Duodenal mucosa (tissue), 2 donors: Measurements from ENCODE around the gene DSG2.
"Not testable (repeated sequence)": the region's sequence is repeated elsewhere in the genome, so short reads cannot be mapped to it uniquely, and the experiment has no call there.

Experiments used
- H3K27ac ChIP-seq: one replicate; pipeline ENCODE4 v1.7.0; 2013; ENCODE audit warnings: low read depth, low read length
- H3K27me3 ChIP-seq, 2 donors: one replicate each; pipeline ENCODE4 v1.7.0; 2013; ENCODE audit warnings: low read length in 2 of 2, control low read depth in 1 of 2; ENCODE audit not compliant: insufficient read depth in 2 of 2, control insufficient read depth in 1 of 2
- H3K36me3 ChIP-seq, 2 donors: one replicate each; pipeline ENCODE4 v1.7.0; 2013; ENCODE audit warnings: low read length in 2 of 2, control low read depth in 1 of 2; ENCODE audit not compliant: insufficient read depth in 2 of 2, control insufficient read depth in 1 of 2
- H3K4me1 ChIP-seq, 2 donors: one replicate each; pipeline ENCODE4 v1.7.0; 2013; ENCODE audit warnings: low read length in 2 of 2, control low read depth in 1 of 2; ENCODE audit not compliant: insufficient read depth in 2 of 2, control insufficient read depth in 1 of 2
- H3K4me3 ChIP-seq, 2 donors: one replicate each; pipeline ENCODE4 v1.7.0; 2013; ENCODE audit warnings: low read length in 2 of 2, low read depth in 1 of 2
- H3K9ac ChIP-seq, 2 donors: one replicate each; pipeline ENCODE4 v1.7.0; 2013; ENCODE audit warnings: low read length in 2 of 2, low read depth in 1 of 2
- H3K9me3 ChIP-seq, 2 donors: one replicate each; pipeline ENCODE4 v1.7.0; 2013; ENCODE audit warnings: low read length in 2 of 2, control low read depth in 1 of 2; ENCODE audit not compliant: control insufficient read depth in 1 of 2

DSG2 gene

DNA sequence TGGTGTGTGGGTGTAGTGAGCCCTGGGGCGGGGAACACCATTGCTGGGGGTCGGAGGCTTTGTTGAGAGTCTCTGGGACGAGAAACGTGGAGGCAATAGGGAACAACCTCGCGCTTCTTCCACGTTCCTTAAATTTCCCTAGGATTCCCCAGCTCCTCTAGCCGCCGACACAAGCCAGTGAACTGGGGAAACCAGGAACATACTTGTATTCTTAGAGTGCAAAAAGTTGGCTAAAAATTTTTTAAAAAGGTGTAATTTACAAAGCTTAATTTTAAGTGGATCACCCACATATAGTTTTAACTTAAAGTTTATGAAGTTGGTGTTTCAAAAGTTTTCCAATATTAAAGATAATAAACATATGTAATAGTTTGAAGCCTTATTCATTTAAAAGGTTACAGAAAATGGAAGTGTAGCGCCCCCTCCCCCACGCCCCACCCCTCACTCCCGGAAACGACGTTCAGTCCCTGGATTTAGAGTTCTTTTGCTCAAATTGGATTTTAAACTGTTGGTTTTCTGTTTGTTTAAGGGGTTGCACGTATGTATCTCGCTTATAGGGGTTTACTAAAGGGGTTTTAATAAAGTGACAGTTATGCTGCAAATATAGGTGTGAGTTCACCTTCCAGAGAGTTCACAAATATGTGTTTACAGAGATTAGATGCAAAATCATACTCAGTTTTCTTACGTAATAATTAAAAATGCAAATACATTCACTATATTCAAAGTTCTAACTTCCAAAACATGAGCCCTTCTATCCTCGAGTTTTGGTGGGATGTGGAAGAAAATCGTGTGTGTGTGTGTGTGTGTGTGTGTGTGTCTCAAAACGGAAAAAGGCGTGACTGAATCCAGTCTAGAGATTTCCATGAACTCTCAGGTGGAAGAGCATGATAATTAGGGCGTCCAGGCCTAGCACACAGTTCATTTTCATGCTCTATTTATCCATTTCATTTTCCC lies 872 bp downstream of the DSG2 start:
- Histone ChIP-seq H3K36me3 (no peaks in the 10 kb centered on the region), H3K4me3 (peak overlapping the region; percentile 73 to 88), H3K27me3 (peaks cover 3 to 8% of the 10 kb centered on the region in 2 donors), H3K9me3 (no peaks in the 10 kb centered on the region), H3K4me1 (peaks cover 12 to 17% of the 10 kb centered on the region in 2 donors), H3K27ac (peak overlapping the region; percentile 92), H3K9ac (peak overlapping the region; percentile 85 to 97)

DNA sequence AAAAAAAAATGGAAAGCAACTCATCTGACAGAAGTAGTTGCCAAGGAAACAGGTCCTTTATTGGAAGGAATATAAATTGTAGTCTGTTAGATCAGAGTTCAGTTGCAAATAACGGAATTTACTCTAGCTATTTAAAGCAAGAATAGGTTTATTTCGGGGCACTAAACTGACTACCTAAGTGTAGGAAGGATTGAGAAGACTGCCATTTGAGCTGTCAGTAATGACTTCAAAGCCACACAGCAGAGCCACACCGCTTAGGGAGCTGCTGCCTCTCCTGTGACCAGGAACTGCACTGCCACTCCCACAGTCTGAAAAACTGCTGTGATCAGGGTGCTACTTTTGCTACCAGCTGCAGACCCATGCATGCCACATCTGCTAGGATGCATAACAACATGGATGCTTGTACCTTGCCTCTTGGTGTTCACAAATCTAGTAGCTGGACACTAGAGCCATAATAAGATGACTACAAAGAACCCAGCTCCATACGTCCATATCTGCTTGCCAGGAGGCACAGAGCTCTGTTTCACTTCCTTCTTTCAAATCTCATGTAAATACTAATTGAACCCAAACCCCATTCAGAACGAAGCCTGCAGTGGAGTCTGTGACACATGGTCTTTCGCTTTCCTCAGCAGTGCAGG lies 2.2 kb downstream of the DSG2 start:
- H3K4me3 ChIP-seq: peak overlapping the region; percentile 38 to 88

DNA sequence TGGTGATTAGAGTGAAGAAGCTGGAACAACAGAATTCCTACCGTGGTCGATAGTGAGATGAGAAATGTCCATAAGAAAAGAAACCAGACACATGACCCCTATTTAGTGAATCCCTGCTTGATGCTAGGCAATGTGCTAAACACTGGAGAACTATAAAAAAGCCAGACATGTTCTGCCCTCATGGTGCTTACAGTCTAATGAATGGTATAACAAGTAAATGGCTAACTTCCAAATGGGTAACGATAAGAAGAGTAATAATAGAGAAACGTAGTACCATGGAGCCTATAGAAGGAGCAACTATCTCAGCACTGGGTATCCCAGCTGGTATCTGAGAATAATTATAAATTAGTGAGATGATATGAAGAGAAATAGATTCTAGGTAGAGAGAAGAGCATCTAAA lies 5.0 kb downstream of the DSG2 start:
- no peak overlapping the region for H3K27ac ChIP-seq
- H3K36me3 ChIP-seq: no peaks in the 10 kb centered on the region
- H3K9me3 ChIP-seq: no peaks in the 10 kb centered on the region
- no peak overlapping the region for H3K9ac ChIP-seq
- H3K4me3 ChIP-seq: no peak overlapping the region
- peaks cover 21 to 32% of the 10 kb centered on the region in 2 donors for H3K4me1 ChIP-seq
- H3K27me3 ChIP-seq: peaks cover 3 to 8% of the 10 kb centered on the region in 2 donors

More for the DNA sequence above, 2.2 kb downstream of the DSG2 start:
- Histone ChIP-seq H3K9ac (peak overlapping the region in 1 of 2 donors; percentile 12), H3K27me3 (peaks cover 3 to 8% of the 10 kb centered on the region in 2 donors), H3K27ac (no peak overlapping the region), H3K4me1 (peaks cover 19 to 30% of the 10 kb centered on the region in 2 donors), H3K36me3 (no peaks in the 10 kb centered on the region), H3K9me3 (no peaks in the 10 kb centered on the region)

DNA sequence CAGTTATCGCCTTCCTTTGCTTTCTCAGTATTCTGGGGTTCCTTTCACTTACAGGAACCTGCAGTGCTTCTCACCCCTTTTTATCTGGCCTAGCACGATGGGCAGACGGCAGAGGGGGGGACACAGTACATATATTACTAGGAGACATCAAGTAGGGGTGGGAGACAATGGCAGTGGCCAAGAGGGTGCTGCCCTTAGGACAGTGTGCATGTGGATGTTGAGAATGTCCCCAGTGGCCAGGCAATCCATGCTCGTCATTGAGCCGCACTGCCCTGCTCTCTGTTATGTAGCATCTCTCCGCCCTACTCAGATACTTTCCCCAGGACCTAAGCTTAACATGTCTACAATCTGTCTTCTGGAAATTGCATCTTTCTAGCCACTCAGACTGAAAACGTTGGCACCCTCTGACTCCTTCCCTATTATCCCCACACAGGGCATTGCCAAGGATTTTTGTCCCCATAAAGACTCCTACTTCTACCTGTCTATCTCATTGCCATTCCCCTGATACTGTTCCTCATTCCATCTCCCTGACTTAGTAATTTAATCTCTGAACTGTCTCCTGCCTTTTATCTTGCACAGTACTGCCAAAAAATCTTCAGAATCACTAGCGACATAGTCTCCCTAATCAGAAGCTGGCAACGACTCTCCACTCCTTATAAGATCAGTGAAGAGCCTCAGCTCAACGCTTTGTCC lies 6.6 kb downstream of the DSG2 start:
- no peak overlapping the region for H3K4me3 ChIP-seq
- no peaks in the 10 kb centered on the region for H3K36me3 ChIP-seq
- H3K9ac ChIP-seq: no peak overlapping the region
- H3K27ac ChIP-seq: no peak overlapping the region
- peaks cover 0 to 3% of the 10 kb centered on the region in 2 donors for H3K27me3 ChIP-seq
- peaks cover 20 to 31% of the 10 kb centered on the region in 2 donors for H3K4me1 ChIP-seq
- no peaks in the 10 kb centered on the region for H3K9me3 ChIP-seq

DNA sequence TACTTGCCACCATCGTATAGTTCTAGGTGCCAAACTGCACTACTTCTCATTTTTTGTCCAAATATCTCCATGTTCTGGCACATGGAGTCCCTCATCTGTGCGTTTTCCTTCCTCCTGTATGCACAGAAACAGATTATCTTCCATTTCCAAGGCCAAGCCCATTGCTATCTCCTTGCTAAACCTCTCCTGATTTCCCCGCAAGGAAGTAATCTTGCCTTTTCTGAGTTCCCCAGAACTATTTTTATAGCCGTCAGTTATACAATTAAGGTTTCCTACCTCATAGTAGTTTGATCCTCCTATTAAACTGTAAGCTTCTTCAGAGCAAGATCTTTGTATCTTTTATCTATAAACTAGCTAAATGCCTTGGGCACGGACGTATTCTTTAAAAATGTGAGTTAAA lies 7.2 kb downstream of the DSG2 start:
- peaks cover 14 to 30% of the 10 kb centered on the region in 2 donors for H3K4me1 ChIP-seq
- no peak overlapping the region for H3K27ac ChIP-seq
- H3K4me3 ChIP-seq: no peak overlapping the region
- H3K36me3 ChIP-seq: no peaks in the 10 kb centered on the region
- no peaks in the 10 kb centered on the region for H3K9me3 ChIP-seq
- peaks cover 0 to 2% of the 10 kb centered on the region in 2 donors for H3K27me3 ChIP-seq
- H3K9ac ChIP-seq: no peak overlapping the region

DNA sequence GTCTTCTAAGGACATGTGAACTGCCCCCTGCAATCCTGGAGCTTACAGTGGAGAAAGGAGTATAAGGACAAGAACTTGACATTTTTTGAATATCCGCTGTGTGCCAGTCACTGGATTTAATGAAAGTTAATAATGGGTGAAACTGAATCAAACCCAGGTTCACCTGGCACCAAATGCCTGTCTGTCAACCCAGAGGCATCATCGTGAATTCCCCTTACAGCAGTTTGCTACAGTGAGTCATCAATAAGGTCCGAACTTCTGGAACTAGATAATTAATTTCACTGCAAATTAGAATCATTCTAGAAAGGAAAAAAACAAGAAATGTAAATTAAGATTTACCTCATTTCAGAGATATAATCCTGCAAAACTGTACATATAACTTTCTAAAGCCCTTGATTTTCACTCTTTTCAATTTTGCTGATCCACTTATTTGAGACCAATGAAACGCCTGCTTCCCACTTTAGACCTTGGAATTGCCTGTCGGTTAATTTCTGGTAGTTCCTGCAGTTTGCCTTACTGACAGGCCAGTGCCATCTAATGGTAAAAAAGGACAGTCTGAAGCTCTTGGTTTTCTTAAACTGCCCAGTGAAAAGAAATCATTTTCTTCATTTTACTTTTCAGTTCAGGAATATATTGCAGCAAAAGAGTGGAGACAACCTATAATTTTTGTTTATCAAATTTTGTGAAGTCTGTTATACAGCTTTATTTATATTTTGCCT lies 8.2 kb downstream of the DSG2 start:
- no peaks in the 10 kb centered on the region for H3K9me3 ChIP-seq
- H3K4me3 ChIP-seq: no peak overlapping the region
- H3K36me3 ChIP-seq: no peaks in the 10 kb centered on the region
- H3K27me3 ChIP-seq: no peaks in the 10 kb centered on the region
- no peak overlapping the region for H3K9ac ChIP-seq
- peaks cover 10 to 30% of the 10 kb centered on the region in 2 donors for H3K4me1 ChIP-seq
- no peak overlapping the region for H3K27ac ChIP-seq

DNA sequence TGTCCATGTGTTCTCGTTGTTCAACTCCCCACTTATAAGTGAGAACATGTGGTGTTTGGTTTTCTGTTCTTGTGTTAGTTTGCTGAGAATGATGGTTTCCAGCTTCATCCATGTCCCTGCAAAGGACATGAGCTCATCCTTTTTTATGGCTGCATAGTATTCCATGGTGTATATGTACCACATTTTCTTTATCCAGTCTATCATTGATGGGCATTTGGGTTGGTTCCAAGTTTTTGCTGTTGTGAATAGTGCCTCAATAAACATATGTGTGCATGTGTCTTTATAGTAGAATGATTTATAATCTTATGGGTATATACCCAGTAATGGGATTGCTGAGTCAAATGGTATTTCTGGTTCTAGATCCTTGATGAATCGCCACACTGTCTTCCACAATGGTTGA lies 9.1 kb downstream of the DSG2 start:
- H3K36me3 ChIP-seq, H3K27ac ChIP-seq, H3K27me3 ChIP-seq, H3K4me3 ChIP-seq, H3K9me3 ChIP-seq, H3K9ac ChIP-seq: not testable (repeated sequence)
- H3K4me1 ChIP-seq: peaks cover 15 to 39% of the 10 kb centered on the region in 2 donors

DNA sequence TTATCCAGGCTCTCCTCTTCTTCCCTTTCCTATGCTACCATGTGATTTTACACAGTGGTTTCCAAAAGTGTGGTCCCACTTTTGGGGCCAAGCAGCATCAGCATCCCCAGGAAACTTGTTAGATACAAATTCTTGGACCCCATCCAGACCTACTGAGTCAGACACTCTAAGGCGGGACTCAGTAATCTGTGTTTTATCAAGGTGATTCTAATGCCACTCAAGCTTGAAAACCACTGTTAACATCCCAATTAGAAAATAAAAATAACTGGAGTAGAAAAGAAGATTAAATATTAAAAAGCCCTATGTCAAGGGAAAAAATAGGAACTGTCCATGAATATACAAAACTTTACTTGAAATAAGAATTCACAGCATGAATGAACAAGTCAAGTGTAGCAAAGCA lies 10.8 kb downstream of the DSG2 start:
- Histone ChIP-seq H3K27ac (no peak overlapping the region), H3K36me3 (no peaks in the 10 kb centered on the region), H3K9ac (no peak overlapping the region), H3K27me3 (no peaks in the 10 kb centered on the region), H3K4me1 (peaks cover 18 to 50% of the 10 kb centered on the region in 2 donors), H3K4me3 (no peak overlapping the region), H3K9me3 (no peaks in the 10 kb centered on the region)

DNA sequence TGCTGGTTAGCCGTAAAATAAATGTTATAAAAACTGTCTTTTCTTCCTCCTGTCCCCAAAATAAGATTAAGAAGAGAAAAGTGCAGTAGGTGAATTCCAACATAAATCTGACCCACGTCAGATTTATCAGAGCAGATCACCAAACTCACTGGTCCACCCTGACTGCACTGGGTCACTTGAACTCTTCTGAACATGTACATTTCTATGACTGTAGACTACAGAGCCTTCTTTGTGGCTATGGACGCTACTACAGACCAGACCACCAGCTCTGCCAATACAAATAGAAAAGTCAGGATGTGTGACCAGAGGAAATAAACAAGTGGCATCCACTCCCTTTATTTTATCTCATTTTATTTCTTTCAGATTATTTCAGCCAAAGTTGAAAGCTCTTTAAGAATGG lies 11.6 kb downstream of the DSG2 start:
- Histone ChIP-seq H3K27me3 (no peaks in the 10 kb centered on the region), H3K36me3 (no peaks in the 10 kb centered on the region), H3K9me3 (no peaks in the 10 kb centered on the region), H3K27ac (no peak overlapping the region), H3K9ac (no peak overlapping the region), H3K4me1 (peaks cover 15 to 43% of the 10 kb centered on the region in 2 donors), H3K4me3 (no peak overlapping the region)
